NCI-H2196 treated with DMSO at 0.1 percent for 48 hours (cell line): ENCODE results near the gene ANO3.
"Not testable (repeated sequence)": the region's sequence is repeated elsewhere in the genome, so short reads cannot be mapped to it uniquely, and the experiment has no call there.

Experiments
- DNase-seq: peaks from one replicate; lab custom pipeline; 2025; ENCODE audit not compliant: unreplicated experiment; lab: John Stamatoyannopoulos, UW

The ANO3 gene

GRCh38 chr11:26571861-26572654, 240.1 kb downstream of the ANO3 start, which contains the start of gene MUC15:
Gene MUC15 (minus strand): TSS chr11:26572263. CDS start chr11:26567094, 5,169 bp downstream.
- DNase-seq: no peak

- DNase-seq: no peak
These were observed 241.0 kb downstream of the ANO3 start for GRCh38 chr11:26572770-26573402.

GRCh38 chr11:26573896-26574295, 242.0 kb downstream of the ANO3 start:
- DNase-seq: no peak

GRCh38 chr11:26575946-26576345, 244.0 kb downstream of the ANO3 start:
- DNase-seq: no peak

- no peak for DNase-seq
These were observed 247.2 kb downstream of the ANO3 start for GRCh38 chr11:26578998-26579661.

- no peak for DNase-seq
These were observed 247.8 kb downstream of the ANO3 start for GRCh38 chr11:26579683-26580082.

GRCh38 chr11:26580929-26581328, 249.0 kb downstream of the ANO3 start:
- DNase-seq: no peak

- DNase-seq: no peak
These were observed 251.6 kb downstream of the ANO3 start for GRCh38 chr11:26583550-26583949.

GRCh38 chr11:26584818-26585217, 252.9 kb downstream of the ANO3 start:
- DNase-seq: no peak

GRCh38 chr11:26587073-26587472, 255.1 kb downstream of the ANO3 start:
- DNase-seq: no peak

GRCh38 chr11:26593691-26594090, 261.8 kb downstream of the ANO3 start:
- DNase-seq: no peak

GRCh38 chr11:26595207-26595865, 263.4 kb downstream of the ANO3 start:
- not testable (repeated sequence) for DNase-seq

- DNase-seq: not testable (repeated sequence)
These were observed 265.2 kb downstream of the ANO3 start for GRCh38 chr11:26597049-26597689.

GRCh38 chr11:26597899-26598298, 266.0 kb downstream of the ANO3 start:
- DNase-seq: no peak

GRCh38 chr11:26599425-26599824, 267.5 kb downstream of the ANO3 start:
- no peak for DNase-seq

GRCh38 chr11:26599876-26600434, 268.0 kb downstream of the ANO3 start:
- DNase-seq: no peak

- DNase-seq: no peak
These were observed 276.0 kb downstream of the ANO3 start for GRCh38 chr11:26607725-26608506.

- no peak for DNase-seq
These were observed 276.7 kb downstream of the ANO3 start for GRCh38 chr11:26608507-26609146.

GRCh38 chr11:26613759-26614158, 281.8 kb downstream of the ANO3 start:
- DNase-seq: no peak
